HL-60 (cell line): ENCODE measurements around the gene ZNF70.

Experiments
- CTCF ChIP-seq: IDR thresholded peaks from one replicate; pipeline ENCODE4 v1.5.1; 2011; ENCODE audit warnings: low read length, control low read depth, inconsistent platforms; ENCODE audit not compliant: insufficient read depth
- GABPA ChIP-seq: IDR thresholded peaks from 2 replicates; pipeline ENCODE4 v1.6.1; 2012; ENCODE audit warnings: low read depth
- SPI1 ChIP-seq: IDR thresholded peaks from 2 replicates; pipeline ENCODE4 v1.6.1; 2012; ENCODE audit warnings: low read depth, mild to moderate bottlenecking, borderline replicate concordance
- TF ChIP-seq, protein P1 (sequence below): IDR thresholded peaks from 2 replicates; pipeline ENCODE4 v1.6.1; 2012; ENCODE audit warnings: low read depth; ENCODE audit not compliant: insufficient replicate concordance

- TF ChIP-seq CTCF (no peak), GABPA (no peak), SPI1 (no peak)
- TF ChIP-seq, protein P1, sequence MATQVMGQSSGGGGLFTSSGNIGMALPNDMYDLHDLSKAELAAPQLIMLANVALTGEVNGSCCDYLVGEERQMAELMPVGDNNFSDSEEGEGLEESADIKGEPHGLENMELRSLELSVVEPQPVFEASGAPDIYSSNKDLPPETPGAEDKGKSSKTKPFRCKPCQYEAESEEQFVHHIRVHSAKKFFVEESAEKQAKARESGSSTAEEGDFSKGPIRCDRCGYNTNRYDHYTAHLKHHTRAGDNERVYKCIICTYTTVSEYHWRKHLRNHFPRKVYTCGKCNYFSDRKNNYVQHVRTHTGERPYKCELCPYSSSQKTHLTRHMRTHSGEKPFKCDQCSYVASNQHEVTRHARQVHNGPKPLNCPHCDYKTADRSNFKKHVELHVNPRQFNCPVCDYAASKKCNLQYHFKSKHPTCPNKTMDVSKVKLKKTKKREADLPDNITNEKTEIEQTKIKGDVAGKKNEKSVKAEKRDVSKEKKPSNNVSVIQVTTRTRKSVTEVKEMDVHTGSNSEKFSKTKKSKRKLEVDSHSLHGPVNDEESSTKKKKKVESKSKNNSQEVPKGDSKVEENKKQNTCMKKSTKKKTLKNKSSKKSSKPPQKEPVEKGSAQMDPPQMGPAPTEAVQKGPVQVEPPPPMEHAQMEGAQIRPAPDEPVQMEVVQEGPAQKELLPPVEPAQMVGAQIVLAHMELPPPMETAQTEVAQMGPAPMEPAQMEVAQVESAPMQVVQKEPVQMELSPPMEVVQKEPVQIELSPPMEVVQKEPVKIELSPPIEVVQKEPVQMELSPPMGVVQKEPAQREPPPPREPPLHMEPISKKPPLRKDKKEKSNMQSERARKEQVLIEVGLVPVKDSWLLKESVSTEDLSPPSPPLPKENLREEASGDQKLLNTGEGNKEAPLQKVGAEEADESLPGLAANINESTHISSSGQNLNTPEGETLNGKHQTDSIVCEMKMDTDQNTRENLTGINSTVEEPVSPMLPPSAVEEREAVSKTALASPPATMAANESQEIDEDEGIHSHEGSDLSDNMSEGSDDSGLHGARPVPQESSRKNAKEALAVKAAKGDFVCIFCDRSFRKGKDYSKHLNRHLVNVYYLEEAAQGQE, result no peak
These were observed 13.0 kb upstream of the ZNF70 start for GRCh38 chr22:23763954-23764353.
